DOHH2 (cell line): Measurements from ENCODE around the gene TCEAL9.
"Not testable (repeated sequence)": the region's sequence is repeated elsewhere in the genome, so short reads cannot be mapped to it uniquely, and the experiment has no call there.

Experiments
- H3F3A ChIP-seq: fragments of 200-600 bp; sonication (generic), shearing (Covaris generic); 2 replicates; pipeline ENCODE4 v1.6.0; 2016; ENCODE audit warnings: antibody characterized with exemption, mild to moderate bottlenecking; ENCODE audit not compliant: control insufficient read depth, insufficient read depth
- H3K27ac ChIP-seq: fragments of 200-600 bp; sonication (generic); 2 replicates; pipeline ENCODE4 v1.5.1; 2014; ENCODE audit warnings: low read depth, mild to moderate bottlenecking, low read length, moderate library complexity
- H3K27me3 ChIP-seq: fragments of 200-600 bp; sonication (generic); 2 replicates; pipeline ENCODE4 v1.6.1; 2014; ENCODE audit warnings: mild to moderate bottlenecking, low read length, mixed read lengths; ENCODE audit not compliant: control insufficient read depth
- H3K36me3 ChIP-seq: fragments of 200-600 bp; sonication (generic); 2 replicates; pipeline ENCODE4 v1.6.1; 2014; ENCODE audit warnings: mild to moderate bottlenecking, low read length, moderate library complexity, mixed read lengths; ENCODE audit not compliant: control insufficient read depth
- H3K4me1 ChIP-seq: fragments of 200-600 bp; sonication (generic); 2 replicates; pipeline ENCODE4 v1.6.1; 2014; ENCODE audit warnings: mild to moderate bottlenecking, low read length, mixed read lengths; ENCODE audit not compliant: control insufficient read depth
- H3K4me2 ChIP-seq: fragments of 200-600 bp; sonication (generic); 2 replicates; pipeline ENCODE4 v1.6.0; 2014; ENCODE audit warnings: mild to moderate bottlenecking, low read length, moderate library complexity
- H3K4me3 ChIP-seq: fragments of 200-600 bp; sonication (generic); 2 replicates; pipeline ENCODE4 v1.5.1; 2014; ENCODE audit warnings: mild to moderate bottlenecking, low read length, mixed read lengths
- H3K79me2 ChIP-seq: fragments of 200-600 bp; sonication (generic); 2 replicates; pipeline ENCODE4 v1.6.1; 2014; ENCODE audit warnings: mild to moderate bottlenecking, low read length, mixed read lengths; ENCODE audit not compliant: control insufficient read depth
- H3K9me2 ChIP-seq: fragments of 200-600 bp; sonication (generic); replicated peaks from 2 replicates; pipeline ENCODE4 v1.6.1; 2014; ENCODE audit warnings: mild to moderate bottlenecking, low read length, mixed read lengths; ENCODE audit not compliant: control insufficient read depth
- H3K9me3 ChIP-seq: fragments of 200-600 bp; sonication (generic); 2 replicates; pipeline ENCODE4 v1.6.1; 2014; ENCODE audit warnings: antibody characterized with exemption, low read length, mixed read lengths; ENCODE audit not compliant: control insufficient read depth, insufficient read depth
- H4K20me1 ChIP-seq: fragments of 200-600 bp; sonication (generic); 2 replicates; pipeline ENCODE4 v1.6.0; 2014; ENCODE audit warnings: low read depth, mild to moderate bottlenecking, antibody characterized with exemption, low read length, moderate library complexity; ENCODE audit not compliant: control insufficient read depth, insufficient read depth
- CTCF ChIP-seq: fragments of 200-600 bp; sonication (generic); IDR thresholded peaks from one replicate; pipeline ENCODE4 v1.5.1; 2014; ENCODE audit warnings: antibody characterized with exemption, mild to moderate bottlenecking, low read depth, low read length; ENCODE audit not compliant: poor library complexity, severe bottlenecking
- EZH2phosphoT487 ChIP-seq: fragments of 200-600 bp; sonication (generic); IDR thresholded peaks from 2 replicates; pipeline ENCODE4 v1.6.1; 2017; ENCODE audit warnings: borderline replicate concordance, mild to moderate bottlenecking, antibody characterized with exemption, low read length, moderate library complexity, mixed read lengths

TCEAL9 gene

GRCh38 chrX:103356858-103357257, 552 bp downstream of the TCEAL9 start:
- Histone ChIP-seq H3K36me3 (no peaks in the 10 kb centered on the region), H3F3A (no peaks in the 10 kb centered on the region), H3K4me2 (peak overlapping the region; percentile 6; the same call in 1 of the 2 replicates), H3K4me1 (no peaks in the 10 kb centered on the region), H3K79me2 (no peaks in the 10 kb centered on the region), H3K27ac (no peak overlapping the region), H3K27me3 (peaks cover 12% of the 10 kb centered on the region), H3K9me3 (no peaks in the 10 kb centered on the region), H3K4me3 (no peak overlapping the region), H4K20me1 (no peaks in the 10 kb centered on the region), H3K9me2 (no peaks in the 10 kb centered on the region)
- TF ChIP-seq CTCF = no peak
- TF ChIP-seq EZH2phosphoT487 = no peak

- Histone ChIP-seq H3K4me3 (no peak overlapping the region), H3K79me2 (no peaks in the 10 kb centered on the region), H3F3A (no peaks in the 10 kb centered on the region), H4K20me1 (no peaks in the 10 kb centered on the region), H3K27me3 (peaks cover 12% of the 10 kb centered on the region), H3K36me3 (no peaks in the 10 kb centered on the region), H3K4me2 (no peak overlapping the region), H3K27ac (no peak overlapping the region), H3K9me2 (no peaks in the 10 kb centered on the region), H3K9me3 (no peaks in the 10 kb centered on the region), H3K4me1 (no peaks in the 10 kb centered on the region)
- no peak for TF ChIP-seq CTCF
- no peak for TF ChIP-seq EZH2phosphoT487
Measured at GRCh38 chrX:103357871-103358270, 1.6 kb downstream of the TCEAL9 start.

- peaks cover 12% of the 10 kb centered on the region for H3K27me3 ChIP-seq
- H4K20me1 ChIP-seq, H3K79me2 ChIP-seq, H3K9me2 ChIP-seq, H3K36me3 ChIP-seq, H3K4me3 ChIP-seq, H3K4me2 ChIP-seq, H3F3A ChIP-seq, H3K9me3 ChIP-seq, H3K27ac ChIP-seq, H3K4me1 ChIP-seq: not testable (repeated sequence)
Measured at GRCh38 chrX:103359605-103360004, 3.3 kb downstream of the TCEAL9 start.

DNA sequence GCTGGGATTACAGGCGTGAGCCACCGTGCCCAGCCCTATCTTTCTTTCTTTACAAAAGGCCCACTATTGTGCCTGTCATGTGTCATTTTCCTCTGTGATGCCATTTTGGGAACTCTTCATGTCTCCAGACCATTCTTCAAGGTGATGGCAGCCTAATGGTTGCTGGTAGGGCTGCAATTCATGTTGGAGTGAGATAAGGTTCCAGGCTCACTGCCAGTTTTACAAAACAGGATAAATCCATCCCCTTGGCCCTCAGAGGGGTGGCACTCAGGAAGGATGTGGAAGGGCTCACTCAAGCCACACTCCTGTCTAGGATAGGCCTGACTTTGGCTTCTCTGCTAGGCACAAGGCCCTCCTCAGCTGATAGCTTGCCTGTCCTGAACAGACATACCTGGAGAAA, 3.8 kb downstream of the TCEAL9 start:
- peaks cover 12% of the 10 kb centered on the region for H3K27me3 ChIP-seq
- no peaks in the 10 kb centered on the region for H3K36me3 ChIP-seq
- no peaks in the 10 kb centered on the region for H3K9me2 ChIP-seq
- H3K79me2 ChIP-seq = no peaks in the 10 kb centered on the region
- no peaks in the 10 kb centered on the region for H3F3A ChIP-seq
- no peaks in the 10 kb centered on the region for H3K4me1 ChIP-seq
- H3K27ac ChIP-seq = no peak overlapping the region
- H3K9me3 ChIP-seq = no peaks in the 10 kb centered on the region
- TF ChIP-seq EZH2phosphoT487 (no peak), CTCF (no peak)
- H3K4me2 ChIP-seq = no peak overlapping the region
- H3K4me3 ChIP-seq = no peak overlapping the region
- no peaks in the 10 kb centered on the region for H4K20me1 ChIP-seq
